GM12878 (cell line): Measurements from ENCODE around the gene UBR2. TPM values are rescaled to one million over a fixed set of nuclear protein-coding genes. Genes with fewer than 3 reads are reported as not detected.

ENCODE experiments used
- ATAC-seq: fragments of 200-7000 bp; cut with Tn5 transposase; 3 replicates; pipeline ENCODE4 v1.9.1; 2020; ENCODE audit warnings: mild to moderate bottlenecking, moderate library complexity
- BruUV-seq: library from RNA; stranded (reverse); fragments of 400-500 nt; replicated peaks from 2 replicates; lab custom pipeline; 2021; lab: Mats Ljungman, UMichigan
- CTCF ChIA-PET: fragments of 300-600 bp; sonication (Branson Sonifier 250); formaldehyde crosslinking; extraction: SDS; loops from one replicate; lab custom pipeline; 2021; ENCODE audit warnings: inconsistent platforms; lab: Yijun Ruan, JAX
- POLR2A ChIA-PET: fragments of 350-600 bp; formaldehyde crosslinking; extraction: SDS; loops from one replicate; lab custom pipeline; 2021; ENCODE audit warnings: inconsistent platforms; lab: Charles Lee
- RAD21 ChIA-PET: fragments of 300-600 bp; sonication (Branson Sonifier 250); formaldehyde crosslinking; loops from one replicate; lab custom pipeline; 2023; ENCODE audit warnings: antibody characterized with exemption; ENCODE audit not compliant: unreplicated experiment; lab: Charles Lee
- SMC1A ChIA-PET: fragments of 300-600 bp; sonication (Branson Sonifier 250); formaldehyde crosslinking; loops from one replicate; lab custom pipeline; 2023; ENCODE audit not compliant: unreplicated experiment, uncharacterized antibody; lab: Charles Lee
- DNase-seq: peaks from one replicate; pipeline ENCODE4 v3.0.0-alpha.2; 2011; ENCODE audit warnings: low read depth, low spot score
- FAIRE-seq: peaks from 3 replicates; lab custom pipeline; 2011; peaks lifted over from hg19 to GRCh38; lab: Jason Lieb, UNC
- H2AFZ ChIP-seq: 2 replicates; pipeline ENCODE4 v1.6.0; 2011; ENCODE audit warnings: low read depth, low read length, control low read depth; ENCODE audit not compliant: control insufficient read depth
- H3K27ac ChIP-seq: 2 replicates; pipeline ENCODE4 v1.5.1; 2011; ENCODE audit warnings: control low read depth; ENCODE audit not compliant: control insufficient read depth, insufficient read depth
- H3K27me3 ChIP-seq, 2 experiments: replicated peaks in 1 of 2; 2 replicates each; pipeline versions ENCODE4 v1.6.0 to v1.6.1; 2011; ENCODE audit warnings: low read length in 1 of 2; ENCODE audit not compliant: control insufficient read depth in 2 of 2, insufficient read depth in 2 of 2
- H3K36me3 ChIP-seq, 2 experiments: 2 replicates each; pipeline ENCODE4 v1.5.1; 2011; ENCODE audit warnings: low read length in 1 of 2; ENCODE audit not compliant: control insufficient read depth in 2 of 2, insufficient read depth in 2 of 2
- H3K4me1 ChIP-seq: 2 replicates; pipeline ENCODE4 v1.6.1; 2011; ENCODE audit warnings: mild to moderate bottlenecking, low read length, moderate library complexity, mixed read lengths; ENCODE audit not compliant: control insufficient read depth, insufficient read depth
- H3K4me2 ChIP-seq: 2 replicates; pipeline ENCODE4 v1.6.0; 2011; ENCODE audit warnings: control low read depth; ENCODE audit not compliant: control insufficient read depth, insufficient read depth
- H3K4me3 ChIP-seq: fragments of 200-600 bp; sonication (generic); 2 replicates; pipeline ENCODE4 v1.5.1; 2016
- H3K79me2 ChIP-seq: 2 replicates; pipeline ENCODE4 v1.6.0; 2011; ENCODE audit warnings: low read length; ENCODE audit not compliant: control insufficient read depth, insufficient read depth
- H3K9ac ChIP-seq: 2 replicates; pipeline ENCODE4 v1.8.0; 2011; ENCODE audit warnings: low read length, control low read depth, mixed read lengths; ENCODE audit not compliant: control insufficient read depth, insufficient read depth
- H3K9me3 ChIP-seq: replicated peaks from 3 replicates; pipeline ENCODE4 v1.5.1; 2011; ENCODE audit warnings: mild to moderate bottlenecking, low read length; ENCODE audit not compliant: control insufficient read depth, insufficient read depth
- H4K20me1 ChIP-seq: 2 replicates; pipeline ENCODE4 v1.6.0; 2011; ENCODE audit not compliant: control insufficient read depth, insufficient read depth
- CBX5 ChIP-seq: sonication (generic); IDR thresholded peaks from 2 replicates; pipeline ENCODE4 v1.6.1; 2016; ENCODE audit warnings: low read depth, moderate library complexity, mild to moderate bottlenecking, inconsistent platforms
- ESRRA ChIP-seq: IDR thresholded peaks from 2 replicates; pipeline ENCODE4 v1.6.1; 2012; ENCODE audit warnings: mild to moderate bottlenecking, low read length, improper control_type of control experiment
- HSF1 ChIP-seq: fragments of 150-350 bp; IDR thresholded peaks from 2 replicates; pipeline ENCODE4 v1.6.1; 2014; ENCODE audit warnings: mild to moderate bottlenecking, low read depth, low read length
- TARDBP ChIP-seq: IDR thresholded peaks from 2 replicates; pipeline ENCODE4 v1.6.1; 2016; ENCODE audit warnings: borderline replicate concordance
- WRNIP1 ChIP-seq: IDR thresholded peaks from 2 replicates; pipeline ENCODE4 v1.6.1; 2011; ENCODE audit warnings: low read depth, low read length, improper control_type of control experiment, borderline replicate concordance
- ZBTB40 ChIP-seq: fragments of 450-650 bp; IDR thresholded peaks from 2 replicates; pipeline ENCODE4 v1.6.1; 2016; ENCODE audit warnings: mild to moderate bottlenecking, moderate library complexity, borderline replicate concordance
- ZSCAN29 ChIP-seq: fragments of 450-650 bp; IDR thresholded peaks from 2 replicates; pipeline ENCODE4 v1.6.1; 2017; ENCODE audit warnings: mild to moderate bottlenecking, moderate library complexity
- WGBS: methylation state at CpG from one replicate; pipeline ENCODE4 v1.1.6; 2016; ENCODE audit warnings: low lambda C conversion rate; ENCODE audit not compliant: insufficient replicate concordance, insufficient coverage; ENCODE audit errors: missing lambda C conversion rate; 5-methylcytosine and 5-hydroxymethylcytosine counted together
- in situ Hi-C: fragments of 300-500 bp; cut with MboI; formaldehyde crosslinking; loops from 9 replicates; pipeline ENCODE4 v1.14.3; 2018; ENCODE audit warnings: mixed read lengths
- intact Hi-C: fragments of 100-400 bp; cut with micrococcal nuclease; formaldehyde crosslinking; loops from one replicate; pipeline ENCODE4 v1.14.2; 2022; ENCODE audit not compliant: unreplicated experiment
- polyA plus RNA-seq, 11 experiments: library from polyadenylated mRNA; depleted of rRNA in 4 of 11; unstranded in 6 of 11; stranded (reverse) in 5 of 11; fragments of >200 nt; fragmentation: Nextera tagmentation in 4 of 11; fragmentation: Illumina TruSeq in 1 of 11; extraction: Ambion mirVana in 4 of 11; extraction: Trizol in 1 of 11; gene quantifications; 1 replicate in 1 of 11; 2 replicates in 10 of 11; pipeline versions ENCODE4 v1.2.1 to v1.2.3, GENCODE V29; 2011 to 2016; ENCODE audit warnings: inconsistent platforms in 2 of 11, missing spikeins in 2 of 11, low read depth in 1 of 11
- total RNA-seq, 4 experiments: library from RNA; depleted of rRNA in 3 of 4; stranded (reverse); fragments of >200 nt in 3 of 4; fragmentation: Illumina TruSeq in 1 of 4; extraction: Trizol in 1 of 4; gene quantifications; 2 replicates each; pipeline versions ENCODE4 v1.2.1 to v1.2.3, GENCODE V29; 2013 to 2021
- TF ChIP-seq, protein P1 (sequence below): IDR thresholded peaks from 2 replicates; pipeline ENCODE4 v1.6.1; 2012; ENCODE audit warnings: mild to moderate bottlenecking, low read depth, low read length
- TF ChIP-seq, protein P2 (sequence below): fragments of 450-650 bp; IDR thresholded peaks from 2 replicates; pipeline ENCODE4 v1.6.1; 2017; ENCODE audit warnings: antibody characterized with exemption, mild to moderate bottlenecking, moderate library complexity

UBR2 gene
- total and polyA plus RNA-seq, 10 of the 15 experiments (the other 5 are each of a cell fraction or from before 2014, with no cell fraction given) = 2.3 to 18.4 (median 9.6) TPM

- in situ Hi-C loops (no loop called here), intact Hi-C loops (no loop called here)
- Histone ChIP-seq H3K27ac (no peak overlapping the region), H3K4me2 (no peak overlapping the region), H3K4me3 (no peak overlapping the region), H3K9me3 (no peaks in the 10 kb centered on the region; the same call in 2 of the 3 replicates), H4K20me1 (no peaks in the 10 kb centered on the region), H3K9ac (no peak overlapping the region), H3K79me2 (no peaks in the 10 kb centered on the region), H3K27me3 (no peaks in the 10 kb centered on the region), H3K36me3 (no peaks in the 10 kb centered on the region), H3K4me1 (peaks cover 10% of the 10 kb centered on the region), H2AFZ (no peak overlapping the region)
- POLR2A ChIA-PET = interaction anchor here (0.7 to 1.3 kb wide), 2 partner anchors 185 to 249 kb away, joined by 3 read pairs; no protein-coding TSS in a partner anchor
- FAIRE-seq (no peak), DNase-seq (no peak), ATAC-seq (no peak)
- RAD21 ChIA-PET = interaction anchor here (0.8 to 1.3 kb wide), 5 partner anchors 35 to 447 kb away, joined by 3 to 6 read pairs (median 3); no protein-coding TSS in a partner anchor
- SMC1A ChIA-PET = interaction anchor here (0.9 to 1.8 kb wide), 5 partner anchors 9 to 337 kb away, joined by 3 to 9 read pairs (median 4); partner anchors contain the start of gene UBR2
- no TSS peak for BruUV-seq
- 36% methylated on average over 1 of the region's 1 CpG for WGBS
- CTCF ChIA-PET = interaction anchor here (0.6 to 1.8 kb wide), 12 partner anchors 9 to 775 kb away, joined by 3 to 8 read pairs (median 3); no protein-coding TSS in a partner anchor
- TF ChIP-seq, protein P1, sequence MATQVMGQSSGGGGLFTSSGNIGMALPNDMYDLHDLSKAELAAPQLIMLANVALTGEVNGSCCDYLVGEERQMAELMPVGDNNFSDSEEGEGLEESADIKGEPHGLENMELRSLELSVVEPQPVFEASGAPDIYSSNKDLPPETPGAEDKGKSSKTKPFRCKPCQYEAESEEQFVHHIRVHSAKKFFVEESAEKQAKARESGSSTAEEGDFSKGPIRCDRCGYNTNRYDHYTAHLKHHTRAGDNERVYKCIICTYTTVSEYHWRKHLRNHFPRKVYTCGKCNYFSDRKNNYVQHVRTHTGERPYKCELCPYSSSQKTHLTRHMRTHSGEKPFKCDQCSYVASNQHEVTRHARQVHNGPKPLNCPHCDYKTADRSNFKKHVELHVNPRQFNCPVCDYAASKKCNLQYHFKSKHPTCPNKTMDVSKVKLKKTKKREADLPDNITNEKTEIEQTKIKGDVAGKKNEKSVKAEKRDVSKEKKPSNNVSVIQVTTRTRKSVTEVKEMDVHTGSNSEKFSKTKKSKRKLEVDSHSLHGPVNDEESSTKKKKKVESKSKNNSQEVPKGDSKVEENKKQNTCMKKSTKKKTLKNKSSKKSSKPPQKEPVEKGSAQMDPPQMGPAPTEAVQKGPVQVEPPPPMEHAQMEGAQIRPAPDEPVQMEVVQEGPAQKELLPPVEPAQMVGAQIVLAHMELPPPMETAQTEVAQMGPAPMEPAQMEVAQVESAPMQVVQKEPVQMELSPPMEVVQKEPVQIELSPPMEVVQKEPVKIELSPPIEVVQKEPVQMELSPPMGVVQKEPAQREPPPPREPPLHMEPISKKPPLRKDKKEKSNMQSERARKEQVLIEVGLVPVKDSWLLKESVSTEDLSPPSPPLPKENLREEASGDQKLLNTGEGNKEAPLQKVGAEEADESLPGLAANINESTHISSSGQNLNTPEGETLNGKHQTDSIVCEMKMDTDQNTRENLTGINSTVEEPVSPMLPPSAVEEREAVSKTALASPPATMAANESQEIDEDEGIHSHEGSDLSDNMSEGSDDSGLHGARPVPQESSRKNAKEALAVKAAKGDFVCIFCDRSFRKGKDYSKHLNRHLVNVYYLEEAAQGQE = no peak
- no peak for TF ChIP-seq TARDBP
- no peak for TF ChIP-seq ESRRA
- no peak for TF ChIP-seq CBX5
- no peak for TF ChIP-seq HSF1
- no peak for TF ChIP-seq ZBTB40
- no peak for TF ChIP-seq ZSCAN29
- TF ChIP-seq WRNIP1 = no peak
- TF ChIP-seq, protein P2, sequence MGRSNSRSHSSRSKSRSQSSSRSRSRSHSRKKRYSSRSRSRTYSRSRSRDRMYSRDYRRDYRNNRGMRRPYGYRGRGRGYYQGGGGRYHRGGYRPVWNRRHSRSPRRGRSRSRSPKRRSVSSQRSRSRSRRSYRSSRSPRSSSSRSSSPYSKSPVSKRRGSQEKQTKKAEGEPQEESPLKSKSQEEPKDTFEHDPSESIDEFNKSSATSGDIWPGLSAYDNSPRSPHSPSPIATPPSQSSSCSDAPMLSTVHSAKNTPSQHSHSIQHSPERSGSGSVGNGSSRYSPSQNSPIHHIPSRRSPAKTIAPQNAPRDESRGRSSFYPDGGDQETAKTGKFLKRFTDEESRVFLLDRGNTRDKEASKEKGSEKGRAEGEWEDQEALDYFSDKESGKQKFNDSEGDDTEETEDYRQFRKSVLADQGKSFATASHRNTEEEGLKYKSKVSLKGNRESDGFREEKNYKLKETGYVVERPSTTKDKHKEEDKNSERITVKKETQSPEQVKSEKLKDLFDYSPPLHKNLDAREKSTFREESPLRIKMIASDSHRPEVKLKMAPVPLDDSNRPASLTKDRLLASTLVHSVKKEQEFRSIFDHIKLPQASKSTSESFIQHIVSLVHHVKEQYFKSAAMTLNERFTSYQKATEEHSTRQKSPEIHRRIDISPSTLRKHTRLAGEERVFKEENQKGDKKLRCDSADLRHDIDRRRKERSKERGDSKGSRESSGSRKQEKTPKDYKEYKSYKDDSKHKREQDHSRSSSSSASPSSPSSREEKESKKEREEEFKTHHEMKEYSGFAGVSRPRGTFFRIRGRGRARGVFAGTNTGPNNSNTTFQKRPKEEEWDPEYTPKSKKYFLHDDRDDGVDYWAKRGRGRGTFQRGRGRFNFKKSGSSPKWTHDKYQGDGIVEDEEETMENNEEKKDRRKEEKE = no peak
Measured at GRCh38 chr6:42551217-42551616, 12.6 kb upstream of the UBR2 start.
